LNCaP clone FGC (cell line): ENCODE measurements around the gene STIM1.
A peak's percentile ranks its signal among the peaks of the same experiment; 100 is the strongest.
"Not testable (repeated sequence)": the region's sequence is repeated elsewhere in the genome, so short reads cannot be mapped to it uniquely, and the experiment has no call there.

Experiments used
- DNase-seq: peaks from one replicate; pipeline ENCODE4 v3.0.0-alpha.2; 2011; ENCODE audit warnings: low read depth
- H3K4me3 ChIP-seq: 2 replicates; pipeline ENCODE4 v1.5.1; 2011; ENCODE audit warnings: mild to moderate bottlenecking, low read depth, low read length, control low read depth
- CTCF ChIP-seq: IDR thresholded peaks from 2 replicates; pipeline ENCODE4 v1.5.1; 2012; ENCODE audit warnings: mild to moderate bottlenecking; ENCODE audit not compliant: control insufficient read depth, insufficient read depth; ENCODE audit errors: extremely low read depth

STIM1 gene

DNA sequence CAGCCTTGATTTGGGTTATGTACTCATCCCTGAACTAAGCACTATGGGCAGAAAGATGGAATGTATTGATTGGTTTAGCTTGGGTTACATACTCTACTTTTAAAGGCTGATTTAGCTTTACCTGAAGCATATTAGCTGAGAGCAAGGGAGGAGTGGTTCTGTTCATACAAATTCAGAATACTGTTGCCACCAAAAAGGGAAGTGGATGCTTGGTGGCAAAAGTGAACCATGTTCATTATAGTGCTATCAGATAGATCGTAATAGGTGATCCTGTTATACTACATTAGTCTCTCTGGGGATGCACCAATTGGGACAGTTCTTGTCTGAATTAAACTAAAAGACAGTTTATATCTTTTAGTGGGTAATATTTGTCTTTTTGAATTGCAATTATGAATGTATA lies 194.7 kb downstream of the STIM1 start:
- no peak overlapping the region for H3K4me3 ChIP-seq
- no peak for DNase-seq
- TF ChIP-seq CTCF = no peak

- not testable (repeated sequence) for DNase-seq, H3K4me3 ChIP-seq
Measured at GRCh38 chr11:4053200-4053599, 197.7 kb downstream of the STIM1 start.

DNA sequence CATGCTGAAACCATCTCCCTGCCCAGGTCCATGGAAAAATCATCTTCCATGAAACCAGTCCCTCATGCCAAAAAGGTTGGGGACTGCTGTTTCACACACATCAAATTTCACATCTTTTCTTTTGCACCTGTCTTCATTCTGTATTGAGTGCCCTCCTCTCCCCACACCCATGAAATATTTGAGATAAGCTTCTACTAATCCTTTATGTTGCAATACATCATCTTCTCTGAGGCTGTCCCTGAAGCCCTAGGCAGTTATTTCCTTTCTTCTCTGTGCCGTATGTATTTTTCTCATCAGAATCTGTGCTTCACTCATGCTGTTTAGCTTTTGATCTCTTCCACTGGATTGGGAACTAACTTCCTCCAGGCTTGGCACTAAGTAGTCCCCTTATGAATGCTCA lies 199.2 kb downstream of the STIM1 start:
- H3K4me3 ChIP-seq = no peak overlapping the region
- no peak for DNase-seq
- TF ChIP-seq CTCF = no peak

GRCh38 chr11:4059424-4059823 lies 204.0 kb downstream of the STIM1 start:
- no peak for DNase-seq

GRCh38 chr11:4060182-4060923 lies 204.9 kb downstream of the STIM1 start:
- peak; percentile 82 for DNase-seq
- no peak overlapping the region for H3K4me3 ChIP-seq
- TF ChIP-seq CTCF = no peak

More at GRCh38 chr11:4059424-4059823, 204.0 kb downstream of the STIM1 start:
- no peak for TF ChIP-seq CTCF
- no peak overlapping the region for H3K4me3 ChIP-seq

GRCh38 chr11:4061700-4062099 lies 206.2 kb downstream of the STIM1 start:
- TF ChIP-seq CTCF = no peak
- no peak for DNase-seq
- no peak overlapping the region for H3K4me3 ChIP-seq

DNA sequence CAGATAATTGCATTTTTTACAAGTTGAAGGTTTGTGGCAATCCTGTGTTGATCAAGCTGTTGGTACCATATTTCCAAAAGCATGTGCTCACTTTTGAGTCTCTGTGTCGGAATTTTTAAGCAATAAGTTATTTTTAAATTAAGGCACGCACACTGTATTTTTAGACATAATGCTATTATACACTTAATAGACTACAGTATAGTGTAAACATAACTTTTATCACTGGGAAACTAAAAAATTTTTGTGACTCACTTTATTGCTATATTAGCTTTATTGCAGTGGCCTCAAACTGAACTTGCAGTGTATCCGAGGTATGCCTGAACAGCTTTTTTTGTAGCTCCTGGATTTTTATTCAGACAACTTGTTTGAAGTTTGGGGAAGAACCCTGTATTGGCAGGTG lies 207.9 kb downstream of the STIM1 start:
- H3K4me3 ChIP-seq = no peak overlapping the region

More for the DNA sequence above, 207.9 kb downstream of the STIM1 start:
- no peak for TF ChIP-seq CTCF
- DNase-seq = no peak
